Glutamatergic neuron (in vitro differentiated cells): ENCODE results near the gene PKNOX1. TPM values are rescaled to one million over a fixed set of nuclear protein-coding genes. Genes with fewer than 3 reads are reported as not detected.
"Not testable (repeated sequence)": the region's sequence is repeated elsewhere in the genome, so short reads cannot be mapped to it uniquely, and the experiment has no call there.

ENCODE experiments used
- DNase-seq: peaks from one replicate; pipeline ENCODE4 v3.0.0; 2022
- H3K27ac Mint-ChIP-seq: one replicate; pipeline ENCODE4 v1.8.0; 2020; ENCODE audit warnings: mild to moderate bottlenecking, mixed read lengths, inconsistent platforms; ENCODE audit not compliant: unreplicated experiment
- H3K27me3 Mint-ChIP-seq: one replicate; pipeline ENCODE4 v1.8.0; 2020; ENCODE audit warnings: mild to moderate bottlenecking, moderate library complexity, mixed read lengths, inconsistent platforms; ENCODE audit not compliant: unreplicated experiment
- H3K36me3 Mint-ChIP-seq: one replicate; pipeline ENCODE4 v1.8.0; 2020; ENCODE audit warnings: mild to moderate bottlenecking, mixed read lengths, inconsistent platforms; ENCODE audit not compliant: unreplicated experiment
- H3K4me1 Mint-ChIP-seq: one replicate; pipeline ENCODE4 v1.8.0; 2020; ENCODE audit warnings: mild to moderate bottlenecking, low read depth, mixed read lengths, inconsistent platforms; ENCODE audit not compliant: unreplicated experiment
- H3K4me3 Mint-ChIP-seq: one replicate; pipeline ENCODE4 v1.8.0; 2020; ENCODE audit warnings: mild to moderate bottlenecking, mixed read lengths, inconsistent platforms; ENCODE audit not compliant: unreplicated experiment
- H3K9me3 Mint-ChIP-seq: one replicate; pipeline ENCODE4 v1.8.0; 2020; ENCODE audit warnings: mild to moderate bottlenecking, moderate library complexity, mixed read lengths, inconsistent platforms; ENCODE audit not compliant: unreplicated experiment
- total RNA-seq: library from RNA; stranded (reverse); fragmentation: NEBNext Ultra II Directional; extraction: Animal tissue kit (Norgen Biotek cat#: 25700); gene quantifications from one replicate; pipeline ENCODE4 v1.2.1, GENCODE V29; 2021; ENCODE audit not compliant: unreplicated experiment
- TF ChIP-seq, protein P1 (sequence below): fragments of 200-600 bp; sonication (generic); IDR thresholded peaks from one replicate; pipeline ENCODE4 v1.5.0; 2021; ENCODE audit not compliant: partially characterized antibody, unreplicated experiment

PKNOX1 gene
- total RNA-seq, 1 donor from 2014 or later, result 28.7 TPM

DNA sequence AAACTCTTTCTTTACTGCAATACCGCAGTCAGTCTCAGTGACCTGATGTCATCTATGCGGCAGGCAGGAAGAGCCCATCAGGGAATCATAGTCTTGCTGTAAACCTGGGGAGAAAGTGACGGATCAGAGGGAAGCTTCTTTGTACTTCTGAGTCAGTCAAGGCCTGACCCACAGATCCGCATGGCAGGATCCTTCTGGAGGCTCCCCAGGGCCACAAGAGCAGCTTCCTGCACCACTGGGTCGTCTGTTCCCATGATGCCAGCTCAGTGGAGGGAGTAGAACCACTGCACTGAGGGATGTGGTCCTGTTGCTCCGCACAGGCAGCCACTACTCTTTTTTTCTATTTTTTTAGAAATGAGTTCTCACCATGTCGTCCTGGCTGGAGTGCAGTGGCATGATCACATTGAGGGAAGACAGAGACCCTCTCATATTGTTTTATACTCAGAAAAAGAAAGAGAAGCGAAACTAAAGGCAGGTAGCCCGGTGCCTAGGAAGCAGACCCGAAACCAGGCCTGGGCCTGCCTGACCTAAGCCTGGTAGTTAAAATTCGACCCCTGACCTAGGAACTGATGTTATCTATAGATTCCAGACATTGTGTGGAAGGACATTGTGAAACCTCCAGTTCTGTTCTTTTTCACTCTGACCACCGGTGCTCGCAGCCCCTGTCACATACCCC, 42.7 kb upstream of the PKNOX1 start:
- Mint-ChIP-seq H3K9me3 (peaks cover 1% of the 10 kb centered on the region), H3K36me3 (no peaks in the 10 kb centered on the region), H3K4me3 (no peak overlapping the region), H3K4me1 (peaks cover 12% of the 10 kb centered on the region), H3K27me3 (peaks cover 1% of the 10 kb centered on the region), H3K27ac (no peak overlapping the region)
- no peak for DNase-seq
- TF ChIP-seq, protein P1, sequence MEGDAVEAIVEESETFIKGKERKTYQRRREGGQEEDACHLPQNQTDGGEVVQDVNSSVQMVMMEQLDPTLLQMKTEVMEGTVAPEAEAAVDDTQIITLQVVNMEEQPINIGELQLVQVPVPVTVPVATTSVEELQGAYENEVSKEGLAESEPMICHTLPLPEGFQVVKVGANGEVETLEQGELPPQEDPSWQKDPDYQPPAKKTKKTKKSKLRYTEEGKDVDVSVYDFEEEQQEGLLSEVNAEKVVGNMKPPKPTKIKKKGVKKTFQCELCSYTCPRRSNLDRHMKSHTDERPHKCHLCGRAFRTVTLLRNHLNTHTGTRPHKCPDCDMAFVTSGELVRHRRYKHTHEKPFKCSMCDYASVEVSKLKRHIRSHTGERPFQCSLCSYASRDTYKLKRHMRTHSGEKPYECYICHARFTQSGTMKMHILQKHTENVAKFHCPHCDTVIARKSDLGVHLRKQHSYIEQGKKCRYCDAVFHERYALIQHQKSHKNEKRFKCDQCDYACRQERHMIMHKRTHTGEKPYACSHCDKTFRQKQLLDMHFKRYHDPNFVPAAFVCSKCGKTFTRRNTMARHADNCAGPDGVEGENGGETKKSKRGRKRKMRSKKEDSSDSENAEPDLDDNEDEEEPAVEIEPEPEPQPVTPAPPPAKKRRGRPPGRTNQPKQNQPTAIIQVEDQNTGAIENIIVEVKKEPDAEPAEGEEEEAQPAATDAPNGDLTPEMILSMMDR, result no peak

DNA sequence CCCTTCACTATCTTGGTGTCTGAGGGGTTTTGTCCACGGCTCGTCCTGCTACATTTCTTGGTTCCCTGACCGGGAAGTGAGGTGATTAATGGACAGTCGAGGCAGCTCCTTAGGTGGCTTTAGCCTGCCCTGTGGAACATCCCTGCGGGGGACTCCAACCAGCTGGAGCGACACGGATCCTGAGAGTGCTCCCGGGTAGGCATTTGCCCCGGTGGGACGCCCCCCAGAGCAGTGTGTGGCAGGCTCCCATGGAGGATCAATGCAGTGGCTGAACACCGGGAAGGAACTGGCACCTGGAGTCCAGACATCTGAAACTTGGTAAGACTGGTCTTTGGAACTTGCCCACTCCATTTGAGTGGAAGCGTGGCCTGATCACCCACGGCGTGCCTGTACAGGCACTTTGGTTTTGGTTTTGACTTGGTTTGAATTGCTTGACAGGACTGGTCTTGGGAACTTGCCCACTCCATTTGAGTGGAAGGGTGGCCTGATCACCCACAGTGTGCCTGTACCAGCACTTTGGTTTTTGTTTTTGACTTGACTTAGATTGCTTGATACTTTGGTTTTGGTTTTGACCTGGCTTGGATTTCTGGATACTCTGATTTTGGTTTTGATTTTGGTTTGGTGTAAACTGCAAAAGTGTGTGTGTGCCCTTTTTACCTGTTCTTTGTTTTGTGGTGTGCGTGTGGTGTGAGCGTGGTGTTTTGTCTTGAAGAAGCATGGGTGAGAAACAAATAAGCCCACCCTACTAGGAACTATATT, 41.8 kb upstream of the PKNOX1 start:
- H3K4me1 Mint-ChIP-seq, result peaks cover 10% of the 10 kb centered on the region
- not testable (repeated sequence) for H3K9me3 Mint-ChIP-seq, H3K4me3 Mint-ChIP-seq, H3K27ac Mint-ChIP-seq, H3K27me3 Mint-ChIP-seq, H3K36me3 Mint-ChIP-seq, DNase-seq

DNA sequence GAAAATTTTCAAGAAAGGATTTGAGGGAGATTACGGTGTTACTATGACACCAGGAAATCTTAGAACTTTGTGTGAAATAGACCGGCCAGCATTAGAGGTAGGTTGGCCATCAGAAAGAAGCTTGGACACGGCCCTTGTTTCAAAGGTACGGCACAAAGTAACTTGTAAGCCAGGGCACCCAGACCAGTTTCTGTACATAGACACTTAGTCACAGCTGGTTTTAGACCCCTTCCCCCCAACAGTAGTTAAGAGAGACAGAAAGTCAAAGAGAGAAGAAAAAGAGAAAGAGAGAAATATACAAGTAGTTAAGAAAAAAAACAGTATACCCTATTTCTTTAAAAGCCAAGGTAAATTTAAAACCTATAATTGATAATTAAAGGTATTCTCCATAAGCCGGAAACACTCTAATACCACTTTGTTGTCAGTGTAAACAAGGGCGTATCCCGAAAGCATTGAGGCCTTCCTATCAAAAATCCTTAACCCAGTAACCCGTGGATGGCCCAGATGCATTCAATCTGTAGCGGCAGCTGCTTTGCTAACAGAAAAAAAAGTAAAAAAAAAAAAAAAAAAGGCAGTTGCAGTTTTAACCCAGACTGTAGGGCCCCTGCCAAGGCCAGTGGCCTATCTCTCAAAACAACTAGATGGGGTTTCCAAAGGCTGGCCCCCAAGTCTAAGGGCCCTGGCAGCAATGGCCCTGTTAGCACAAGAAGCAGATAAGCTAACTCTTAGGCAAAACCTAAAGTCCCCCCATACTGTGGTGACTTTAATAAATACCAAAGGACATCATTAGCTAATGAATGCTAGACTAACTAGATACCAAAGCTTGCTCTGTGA, 41.0 kb upstream of the PKNOX1 start:
- not testable (repeated sequence) for H3K9me3 Mint-ChIP-seq, H3K4me3 Mint-ChIP-seq, H3K27ac Mint-ChIP-seq, H3K27me3 Mint-ChIP-seq, DNase-seq, H3K36me3 Mint-ChIP-seq
- H3K4me1 Mint-ChIP-seq, result peaks cover 10% of the 10 kb centered on the region

- not testable (repeated sequence) for H3K36me3 Mint-ChIP-seq, H3K9me3 Mint-ChIP-seq, H3K27me3 Mint-ChIP-seq, DNase-seq, H3K27ac Mint-ChIP-seq, H3K4me3 Mint-ChIP-seq
- H3K4me1 Mint-ChIP-seq, result peaks cover 10% of the 10 kb centered on the region
Observed at GRCh38 chr21:42933973-42934372, 40.4 kb upstream of the PKNOX1 start.

DNA sequence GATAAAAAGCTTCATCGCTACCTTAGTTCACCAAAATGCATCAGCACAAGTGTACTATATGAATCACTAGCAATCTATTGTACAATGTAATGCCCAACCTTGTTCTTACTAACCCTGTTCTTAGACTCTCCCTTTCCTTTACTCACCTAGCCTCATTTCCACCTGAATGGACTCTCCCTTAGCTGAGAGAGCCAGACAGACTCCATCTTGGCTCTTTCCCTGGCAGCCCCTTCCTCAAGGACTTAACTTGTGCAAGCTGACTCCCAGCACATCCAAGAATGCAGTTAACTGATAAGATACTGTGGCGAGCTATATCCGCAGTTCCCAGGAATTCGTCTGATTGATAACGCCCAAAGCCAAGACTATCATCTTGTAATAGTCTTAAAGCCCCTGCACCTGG, 38.0 kb upstream of the PKNOX1 start:
- H3K4me1 Mint-ChIP-seq, DNase-seq, H3K36me3 Mint-ChIP-seq, H3K27me3 Mint-ChIP-seq, H3K9me3 Mint-ChIP-seq, H3K27ac Mint-ChIP-seq, H3K4me3 Mint-ChIP-seq: not testable (repeated sequence)

- DNase-seq, H3K27ac Mint-ChIP-seq, H3K4me3 Mint-ChIP-seq, H3K36me3 Mint-ChIP-seq, H3K9me3 Mint-ChIP-seq, H3K27me3 Mint-ChIP-seq, H3K4me1 Mint-ChIP-seq: not testable (repeated sequence)
Observed at GRCh38 chr21:42937034-42937940, 37.1 kb upstream of the PKNOX1 start.
